K562 (cell line): Measurements from ENCODE around the gene EXOC5. TPM values are rescaled to one million over a fixed set of nuclear protein-coding genes. Genes with fewer than 3 reads are reported as not detected.

Source experiments
- ATAC-seq: fragments of 200-7000 bp; cut with Tn5 transposase; 3 replicates; pipeline ENCODE4 v1.9.1; 2020; ENCODE audit warnings: moderate library complexity
- BruUV-seq: library from RNA; stranded (reverse); fragments of 400-500 nt; replicated peaks from 2 replicates; lab custom pipeline; 2021; lab: Mats Ljungman, UMichigan
- CTCF ChIA-PET: fragments of 300-600 bp; formaldehyde crosslinking; extraction: SDS; loops from one replicate; lab custom pipeline; 2021; ENCODE audit warnings: low intra/inter-chr PET ratio; lab: Yijun Ruan, JAX
- POLR2A ChIA-PET: fragments of 300-600, 350-650 bp; sonication (Branson Sonifier 250); formaldehyde crosslinking; extraction: SDS; loops from one replicate; lab custom pipeline; 2021; ENCODE audit warnings: antibody characterized with exemption, inconsistent platforms; lab: Yijun Ruan, JAX
- DNase-seq, 4 experiments: peaks; one replicate each; pipeline versions ENCODE4 v3.0.0 to v3.0.0-alpha.2; 2011 to 2018; ENCODE audit warnings: low spot score in 3 of 4, mixed read lengths in 3 of 4; ENCODE audit errors: extremely low read depth in 1 of 4
- FAIRE-seq: peaks from 2 replicates; lab custom pipeline; 2011; peaks lifted over from hg19 to GRCh38; lab: Jason Lieb, UNC
- H2AFZ ChIP-seq: 2 replicates; pipeline ENCODE4 v1.6.0; 2011; ENCODE audit warnings: low read depth, low read length, control low read depth, inconsistent platforms
- H3K27ac ChIP-seq: fragments of 200-600 bp; 3 replicates; pipeline ENCODE4 v1.8.0; 2011; ENCODE audit warnings: low read depth, mild to moderate bottlenecking, control low read depth, inconsistent platforms, low read length, moderate library complexity, mixed read lengths; ENCODE audit errors: extremely low read depth
- H3K27me3 ChIP-seq, 2 experiments: fragments of 300-600 bp in 1 of 2; 2 replicates in 1 of 2; 3 replicates in 1 of 2; pipeline versions ENCODE4 v1.6.0 to v1.8.0; 2011; ENCODE audit warnings: inconsistent platforms in 2 of 2, low read length in 2 of 2, mild to moderate bottlenecking in 1 of 2, mixed read lengths in 1 of 2, moderate library complexity in 1 of 2; ENCODE audit not compliant: control insufficient read depth in 2 of 2, insufficient read depth in 2 of 2
- H3K36me3 ChIP-seq: fragments of 300-600 bp; 3 replicates; pipeline ENCODE4 v1.8.0; 2011; ENCODE audit warnings: mild to moderate bottlenecking, low read length, inconsistent platforms; ENCODE audit not compliant: control insufficient read depth, insufficient read depth
- H3K4me1 ChIP-seq, 2 experiments: fragments of 200-600 bp in 1 of 2; replicated peaks in 1 of 2; 2 replicates in 1 of 2; 3 replicates in 1 of 2; pipeline versions ENCODE4 v1.5.1 to v1.8.0; 2011; ENCODE audit warnings: inconsistent platforms in 2 of 2, low read length in 2 of 2, mild to moderate bottlenecking in 1 of 2, mixed read lengths in 1 of 2, moderate library complexity in 1 of 2; ENCODE audit not compliant: control insufficient read depth in 2 of 2, insufficient read depth in 2 of 2
- H3K4me2 ChIP-seq: 2 replicates; pipeline ENCODE4 v1.6.1; 2011; ENCODE audit warnings: low read length, control low read depth, inconsistent platforms, mixed read lengths; ENCODE audit not compliant: insufficient read depth
- H3K4me3 ChIP-seq: fragments of 200-600 bp; sonication (generic), shearing (Covaris generic); 2 replicates; pipeline ENCODE4 v1.5.1; 2016; ENCODE audit warnings: control low read depth, inconsistent platforms
- H3K79me2 ChIP-seq: fragments of 200-600 bp; 3 replicates; pipeline ENCODE4 v1.8.0; 2011; ENCODE audit warnings: low read length, inconsistent platforms; ENCODE audit not compliant: control insufficient read depth, insufficient read depth
- H3K9ac ChIP-seq, 2 experiments: 2 replicates each; pipeline versions ENCODE4 v1.6.0 to v1.6.1; 2011; ENCODE audit warnings: low read depth in 2 of 2, low read length in 2 of 2, control low read depth in 1 of 2, inconsistent platforms in 1 of 2, mild to moderate bottlenecking in 1 of 2, mixed read lengths in 1 of 2; ENCODE audit not compliant: insufficient read depth in 1 of 2
- H3K9me1 ChIP-seq: one replicate; pipeline ENCODE4 v1.6.0; 2011; ENCODE audit warnings: inconsistent platforms, mild to moderate bottlenecking, low read length, moderate library complexity; ENCODE audit not compliant: control insufficient read depth, insufficient read depth
- H3K9me3 ChIP-seq: replicated peaks from 2 replicates; pipeline ENCODE4 v1.5.1; 2011; ENCODE audit warnings: low read depth, low read length, inconsistent platforms; ENCODE audit not compliant: control insufficient read depth, insufficient read depth
- H4K20me1 ChIP-seq: replicated peaks from 2 replicates; pipeline ENCODE4 v1.6.1; 2011; ENCODE audit warnings: low read length, inconsistent platforms, mixed read lengths; ENCODE audit not compliant: control insufficient read depth, insufficient read depth
- HSF4 ChIP-seq: fragments of 250-450 bp; sonication (Bioruptor Pico); IDR thresholded peaks from 2 replicates; pipeline ENCODE4 v2.1.2; 2022; ENCODE audit warnings: mild to moderate bottlenecking, moderate library complexity, borderline replicate concordance
- NFE2L1 ChIP-seq: fragments of 450-650 bp; IDR thresholded peaks from 2 replicates; pipeline ENCODE4 v1.6.1; 2016; ENCODE audit warnings: missing genetic modification characterization, low read depth, mild to moderate bottlenecking, missing compliant biosample characterization, moderate library complexity, borderline replicate concordance
- PML ChIP-seq: IDR thresholded peaks from 2 replicates; pipeline ENCODE4 v1.6.1; 2012; ENCODE audit warnings: low read length, inconsistent platforms
- ZBTB8A ChIP-seq: fragments of 450-650 bp; IDR thresholded peaks from 2 replicates; pipeline ENCODE4 v1.6.1; 2018; ENCODE audit warnings: mild to moderate bottlenecking, moderate library complexity; ENCODE audit not compliant: partially characterized antibody
- ZNF695 ChIP-seq: fragments of 450-650 bp; formaldehyde crosslinking; IDR thresholded peaks from 2 replicates; pipeline ENCODE4 v1.4.0; 2020; ENCODE audit warnings: mild to moderate bottlenecking, moderate library complexity
- WGBS: fragments of 100-300 bp; shearing (Covaris generic); methylation state at CpG from one replicate; pipeline ENCODE4 v1.1.6; 2016; ENCODE audit warnings: low coverage, mixed read lengths; ENCODE audit not compliant: insufficient coverage; ENCODE audit errors: missing lambda C conversion rate; 5-methylcytosine and 5-hydroxymethylcytosine counted together
- in situ Hi-C: fragments of 300-500 bp; cut with MboI; formaldehyde crosslinking; loops from 4 replicates; pipeline ENCODE4 v1.15.0; 2018; ENCODE audit warnings: inconsistent platforms, mixed read lengths
- intact Hi-C: fragments of 100-400 bp; cut with micrococcal nuclease; formaldehyde crosslinking; loops from 2 replicates; pipeline ENCODE4 v1.14.2; 2022
- polyA plus RNA-seq, 8 experiments: library from polyadenylated mRNA; depleted of rRNA in 4 of 8; stranded (reverse) in 5 of 8; unstranded in 3 of 8; fragments of >200 nt; fragmentation: Nextera tagmentation in 2 of 8; fragmentation: Illumina TruSeq in 1 of 8; extraction: Ambion mirVana in 2 of 8; extraction: Trizol in 1 of 8; gene quantifications; 2 replicates each; pipeline versions ENCODE4 v1.2.1 to v1.2.3, GENCODE V29; 2011 to 2014; ENCODE audit warnings: inconsistent platforms in 1 of 8, missing spikeins in 1 of 8
- total RNA-seq, 7 experiments: library from RNA; depleted of rRNA in 6 of 7; stranded (reverse); fragments of >200 nt in 6 of 7; fragmentation: Illumina TruSeq in 2 of 7; extraction: Trizol in 2 of 7; gene quantifications; 2 replicates each; pipeline versions ENCODE4 v1.2.1 to v1.2.3, GENCODE V29; 2011 to 2021; ENCODE audit warnings: low replicate concordance in 1 of 7
- TF ChIP-seq, protein P1 (sequence below): fragments of 450-650 bp; formaldehyde crosslinking; IDR thresholded peaks from 2 replicates; pipeline ENCODE4 v1.4.0; 2020; ENCODE audit warnings: mild to moderate bottlenecking, mixed read lengths
- TF ChIP-seq, protein P2 (sequence below): fragments of 200-400 bp; formaldehyde crosslinking; IDR thresholded peaks from 2 replicates; pipeline ENCODE4 v1.6.1; 2017; ENCODE audit warnings: mild to moderate bottlenecking, low read depth, low read length, moderate library complexity
- TF ChIP-seq, protein P3 (sequence below), 2 experiments: fragments of 450-650 bp in 1 of 2; sonication (generic) in 1 of 2; formaldehyde crosslinking; conservative IDR thresholded peaks; 2 replicates each; pipeline versions ENCODE4 v1.4.0 to v1.8.1; 2020 to 2022; ENCODE audit warnings: mild to moderate bottlenecking in 1 of 2, missing genetic modification reagents in 1 of 2

EXOC5 gene
- total and polyA plus RNA-seq, 9 of the 15 experiments (the other 6 are each of a cell fraction or from before 2014, with no cell fraction given), result 5.7 to 50.3 (median 32.0) TPM

DNA sequence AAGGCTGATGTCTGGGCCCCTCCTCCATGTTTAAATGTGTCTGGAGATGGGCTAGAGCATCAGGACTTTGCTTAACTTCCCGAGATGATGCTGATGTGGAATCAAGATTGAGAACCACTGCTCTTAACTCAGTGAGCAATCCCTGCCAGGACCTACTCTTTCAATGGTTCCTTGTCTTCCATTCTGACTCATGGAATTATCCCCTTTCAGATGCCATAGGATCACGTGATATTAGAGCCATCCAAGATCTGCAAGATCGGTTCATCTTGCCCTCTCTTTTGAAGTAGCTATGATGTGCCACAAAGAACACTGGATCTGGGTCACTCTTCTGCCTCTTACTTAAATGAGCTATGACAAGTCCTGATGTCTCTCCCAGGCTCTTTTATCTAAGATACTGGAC, 96.8 kb downstream of the EXOC5 start:
- FAIRE-seq (no peak), ATAC-seq (no peak), DNase-seq (no peak)
- intact Hi-C loops, result no loop called here
- no peaks in the 10 kb centered on the region for H3K79me2 ChIP-seq
- H3K4me2 ChIP-seq, result no peak overlapping the region
- TF ChIP-seq, protein P1, sequence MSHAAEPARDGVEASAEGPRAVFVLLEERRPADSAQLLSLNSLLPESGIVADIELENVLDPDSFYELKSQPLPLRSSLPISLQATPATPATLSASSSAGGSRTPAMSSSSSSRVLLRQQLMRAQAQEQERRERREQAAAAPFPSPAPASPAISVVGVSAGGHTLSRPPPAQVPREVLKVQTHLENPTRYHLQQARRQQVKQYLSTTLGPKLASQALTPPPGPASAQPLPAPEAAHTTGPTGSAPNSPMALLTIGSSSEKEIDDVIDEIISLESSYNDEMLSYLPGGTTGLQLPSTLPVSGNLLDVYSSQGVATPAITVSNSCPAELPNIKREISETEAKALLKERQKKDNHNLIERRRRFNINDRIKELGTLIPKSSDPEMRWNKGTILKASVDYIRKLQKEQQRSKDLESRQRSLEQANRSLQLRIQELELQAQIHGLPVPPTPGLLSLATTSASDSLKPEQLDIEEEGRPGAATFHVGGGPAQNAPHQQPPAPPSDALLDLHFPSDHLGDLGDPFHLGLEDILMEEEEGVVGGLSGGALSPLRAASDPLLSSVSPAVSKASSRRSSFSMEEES (CRISPR knock-in tag), result peak; percentile 77
- TF ChIP-seq NFE2L1, result no peak
- 0% methylated on average over 3 of the region's 3 CpGs for WGBS
- no peak overlapping the region for H3K9ac ChIP-seq
- no peaks in the 10 kb centered on the region for H3K9me3 ChIP-seq
- H4K20me1 ChIP-seq, result no peaks in the 10 kb centered on the region
- peaks cover 0 to 4% of the 10 kb centered on the region in 2 experiments; a peak in 2 of 5 replicates for H3K27me3 ChIP-seq
- ChIA-PET CTCF (no interaction called here), POLR2A (interaction anchor here (1.0 kb wide), 1 partner anchor 17 kb away, joined by 3 read pairs; no protein-coding TSS in a partner anchor)
- BruUV-seq, result no TSS peak
- H3K9me1 ChIP-seq, result no peaks in the 10 kb centered on the region
- H3K4me3 ChIP-seq, result no peak overlapping the region
- no peaks in the 10 kb centered on the region for H3K36me3 ChIP-seq
- no peak overlapping the region for H2AFZ ChIP-seq
- no peak overlapping the region for H3K27ac ChIP-seq
- H3K4me1 ChIP-seq, result no peaks in the 10 kb centered on the region
- in situ Hi-C loops, result loop anchor here (10.0 kb wide), 1 partner anchor 607 kb away; no protein-coding TSS in a partner anchor

DNA sequence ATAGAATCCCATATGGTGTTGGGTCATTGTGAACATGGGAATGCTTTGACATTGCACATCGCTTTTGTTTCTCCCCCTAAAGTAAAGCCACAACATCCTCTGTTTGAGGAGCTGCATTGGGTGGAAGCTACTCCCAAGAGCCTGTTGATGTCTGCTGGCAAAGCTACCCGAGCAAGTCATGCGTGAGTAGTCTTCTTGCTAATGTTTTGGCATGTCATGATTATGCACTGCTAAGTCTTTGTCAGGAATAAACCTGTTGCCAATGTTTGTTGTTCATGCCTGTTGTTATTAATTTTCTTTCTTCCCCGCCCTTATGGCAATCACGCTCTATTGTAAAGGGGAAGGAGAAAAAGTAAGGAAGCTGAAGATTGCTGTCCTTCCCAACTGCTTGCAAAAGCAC, 97.3 kb downstream of the EXOC5 start:
- Histone ChIP-seq H3K27me3 (peaks cover 0 to 4% of the 10 kb centered on the region in 2 experiments; a peak in 2 of 5 replicates), H3K9ac (no peak overlapping the region), H2AFZ (no peak overlapping the region), H3K4me1 (no peaks in the 10 kb centered on the region), H3K4me2 (no peak overlapping the region), H3K36me3 (no peaks in the 10 kb centered on the region), H3K9me1 (no peaks in the 10 kb centered on the region), H4K20me1 (no peaks in the 10 kb centered on the region), H3K9me3 (no peaks in the 10 kb centered on the region), H3K4me3 (no peak overlapping the region), H3K79me2 (no peaks in the 10 kb centered on the region), H3K27ac (no peak overlapping the region)
- WGBS, result 3% methylated on average over 5 of the region's 5 CpGs
- ATAC-seq (no peak), DNase-seq (no peak), FAIRE-seq (no peak)
- intact Hi-C loops (no loop called here), in situ Hi-C loops (loop anchor here (10.0 kb wide), 1 partner anchor 607 kb away; no protein-coding TSS in a partner anchor)
- CTCF ChIA-PET, result no interaction called here
- POLR2A ChIA-PET, result no interaction called here
- BruUV-seq, result no TSS peak
- TF ChIP-seq, protein P2, sequence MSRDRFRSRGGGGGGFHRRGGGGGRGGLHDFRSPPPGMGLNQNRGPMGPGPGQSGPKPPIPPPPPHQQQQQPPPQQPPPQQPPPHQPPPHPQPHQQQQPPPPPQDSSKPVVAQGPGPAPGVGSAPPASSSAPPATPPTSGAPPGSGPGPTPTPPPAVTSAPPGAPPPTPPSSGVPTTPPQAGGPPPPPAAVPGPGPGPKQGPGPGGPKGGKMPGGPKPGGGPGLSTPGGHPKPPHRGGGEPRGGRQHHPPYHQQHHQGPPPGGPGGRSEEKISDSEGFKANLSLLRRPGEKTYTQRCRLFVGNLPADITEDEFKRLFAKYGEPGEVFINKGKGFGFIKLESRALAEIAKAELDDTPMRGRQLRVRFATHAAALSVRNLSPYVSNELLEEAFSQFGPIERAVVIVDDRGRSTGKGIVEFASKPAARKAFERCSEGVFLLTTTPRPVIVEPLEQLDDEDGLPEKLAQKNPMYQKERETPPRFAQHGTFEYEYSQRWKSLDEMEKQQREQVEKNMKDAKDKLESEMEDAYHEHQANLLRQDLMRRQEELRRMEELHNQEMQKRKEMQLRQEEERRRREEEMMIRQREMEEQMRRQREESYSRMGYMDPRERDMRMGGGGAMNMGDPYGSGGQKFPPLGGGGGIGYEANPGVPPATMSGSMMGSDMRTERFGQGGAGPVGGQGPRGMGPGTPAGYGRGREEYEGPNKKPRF, result no peak
- TF ChIP-seq PML (no peak), ZBTB8A (no peak), ZNF695 (CRISPR knock-in tag) (no peak), HSF4 (CRISPR knock-in tag) (no peak)
- TF ChIP-seq, protein P3, sequence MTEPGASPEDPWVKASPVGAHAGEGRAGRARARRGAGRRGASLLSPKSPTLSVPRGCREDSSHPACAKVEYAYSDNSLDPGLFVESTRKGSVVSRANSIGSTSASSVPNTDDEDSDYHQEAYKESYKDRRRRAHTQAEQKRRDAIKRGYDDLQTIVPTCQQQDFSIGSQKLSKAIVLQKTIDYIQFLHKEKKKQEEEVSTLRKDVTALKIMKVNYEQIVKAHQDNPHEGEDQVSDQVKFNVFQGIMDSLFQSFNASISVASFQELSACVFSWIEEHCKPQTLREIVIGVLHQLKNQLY (CRISPR knock-in tag; conservative IDR thresholded peaks at IDR 0.05), result no peak
